GM21447 (cell line): ENCODE results near the gene C16orf86.

Experiments used
- ATAC-seq: cut with Tn5 transposase; IDR thresholded peaks from one replicate; pipeline ENCODE4 v1.9.1; 2021; ENCODE audit not compliant: unreplicated experiment

C16orf86 gene

DNA sequence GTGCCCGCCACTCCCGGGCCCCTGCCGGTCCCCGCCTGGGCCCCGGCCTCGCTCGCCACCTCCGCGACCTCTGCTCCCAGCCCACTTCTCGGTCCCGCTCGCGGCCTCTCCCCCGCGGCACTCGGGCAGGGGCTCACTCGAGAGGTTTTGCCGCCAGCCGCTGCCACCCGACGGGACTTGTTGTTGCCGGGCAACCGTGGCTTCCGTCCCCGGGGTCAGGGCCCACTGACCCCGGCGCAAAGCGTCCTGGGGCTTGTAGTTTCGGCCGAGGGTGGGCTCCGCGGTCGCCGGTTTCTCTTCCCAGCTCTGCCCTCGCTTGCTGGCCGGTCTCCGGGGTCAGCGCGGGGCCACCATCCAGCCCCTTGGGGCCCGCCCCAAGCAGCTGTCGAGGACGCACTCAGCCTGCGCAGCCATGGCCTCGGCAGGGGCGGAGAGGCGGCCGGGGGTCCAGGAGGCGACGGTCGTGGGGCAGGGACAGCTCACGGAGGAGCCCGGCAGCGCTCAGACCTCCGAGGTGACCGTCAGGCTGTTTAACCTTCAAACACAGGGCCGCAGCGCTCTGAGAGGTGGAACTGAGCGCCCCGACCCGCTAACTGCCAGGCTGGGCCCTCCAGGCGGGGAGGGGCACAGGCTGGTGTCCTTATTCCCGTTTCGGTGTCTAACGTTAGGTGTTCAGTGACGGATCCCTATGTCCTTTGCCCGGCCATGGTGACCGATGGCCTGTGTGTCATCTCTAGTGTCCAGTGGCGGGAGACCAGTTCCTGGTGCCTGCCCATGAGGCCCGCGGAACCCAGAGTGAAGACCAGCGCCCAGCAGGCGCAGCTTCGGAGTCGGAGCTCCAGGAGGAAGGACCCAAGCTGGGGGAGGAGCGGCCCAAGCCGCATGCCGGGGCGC is at the start of gene C16orf86, which contains the start of gene ENKD1:
TSS of gene C16orf86 (plus strand) at position 256 of the 894 bp plus-strand sequence. CDS start at position 413, 157 bp downstream.
TSS of gene ENKD1 (minus strand) at position 192 of the 894 bp plus-strand sequence. CDS start 308 bp downstream, outside the sequence.
- no peak for ATAC-seq

DNA sequence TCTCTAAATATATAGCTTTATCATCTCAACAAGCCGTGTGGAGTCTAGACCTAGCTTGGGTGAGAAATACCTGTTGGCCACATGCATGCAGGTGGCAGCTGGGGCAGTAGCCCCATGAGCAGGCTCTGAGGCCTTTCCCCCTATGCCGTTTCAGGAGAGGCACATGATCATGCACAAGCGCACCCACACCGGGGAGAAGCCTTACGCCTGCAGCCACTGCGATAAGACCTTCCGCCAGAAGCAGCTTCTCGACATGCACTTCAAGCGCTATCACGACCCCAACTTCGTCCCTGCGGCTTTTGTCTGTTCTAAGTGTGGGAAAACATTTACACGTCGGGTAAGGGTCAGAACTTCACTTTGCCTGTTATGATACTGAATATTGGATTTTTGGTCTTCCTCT is 38.4 kb upstream of the C16orf86 start:
- no peak for ATAC-seq

- no peak for ATAC-seq
Measured at GRCh38 chr16:67632415-67633172, 34.0 kb upstream of the C16orf86 start.

DNA sequence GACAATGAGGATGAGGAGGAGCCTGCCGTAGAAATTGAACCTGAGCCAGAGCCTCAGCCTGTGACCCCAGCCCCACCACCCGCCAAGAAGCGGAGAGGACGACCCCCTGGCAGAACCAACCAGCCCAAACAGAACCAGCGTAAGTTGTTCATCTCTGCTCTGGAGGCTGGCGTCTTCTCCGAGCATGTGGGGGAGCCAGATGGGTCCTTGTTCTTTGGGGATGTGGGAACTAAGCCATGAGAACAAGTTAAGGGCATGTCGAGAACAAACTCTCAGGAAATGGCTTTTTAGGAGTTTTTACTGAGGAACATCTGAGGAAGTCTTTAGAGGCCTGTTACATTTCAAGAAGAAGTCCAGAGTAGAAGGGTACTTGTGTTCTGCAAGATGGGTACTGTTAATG is 29.9 kb upstream of the C16orf86 start:
- no peak for ATAC-seq

DNA sequence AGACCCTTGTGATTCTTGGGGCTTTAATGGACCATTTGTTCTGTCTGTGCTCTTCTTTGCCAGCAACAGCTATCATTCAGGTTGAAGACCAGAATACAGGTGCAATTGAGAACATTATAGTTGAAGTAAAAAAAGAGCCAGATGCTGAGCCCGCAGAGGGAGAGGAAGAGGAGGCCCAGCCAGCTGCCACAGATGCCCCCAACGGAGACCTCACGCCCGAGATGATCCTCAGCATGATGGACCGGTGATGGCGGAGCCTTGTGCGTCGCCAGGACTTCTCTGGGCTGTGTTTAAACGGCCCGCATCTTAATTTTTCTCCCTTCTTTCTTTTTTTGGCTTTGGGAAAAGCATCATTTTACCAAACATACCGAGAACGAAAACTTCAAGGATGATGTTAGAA is 29.0 kb upstream of the C16orf86 start:
- ATAC-seq: no peak

GRCh38 chr16:67641779-67642708 is 24.6 kb upstream of the C16orf86 start:
- ATAC-seq: no peak

GRCh38 chr16:67644038-67644437 is 22.6 kb upstream of the C16orf86 start:
- ATAC-seq: no peak

DNA sequence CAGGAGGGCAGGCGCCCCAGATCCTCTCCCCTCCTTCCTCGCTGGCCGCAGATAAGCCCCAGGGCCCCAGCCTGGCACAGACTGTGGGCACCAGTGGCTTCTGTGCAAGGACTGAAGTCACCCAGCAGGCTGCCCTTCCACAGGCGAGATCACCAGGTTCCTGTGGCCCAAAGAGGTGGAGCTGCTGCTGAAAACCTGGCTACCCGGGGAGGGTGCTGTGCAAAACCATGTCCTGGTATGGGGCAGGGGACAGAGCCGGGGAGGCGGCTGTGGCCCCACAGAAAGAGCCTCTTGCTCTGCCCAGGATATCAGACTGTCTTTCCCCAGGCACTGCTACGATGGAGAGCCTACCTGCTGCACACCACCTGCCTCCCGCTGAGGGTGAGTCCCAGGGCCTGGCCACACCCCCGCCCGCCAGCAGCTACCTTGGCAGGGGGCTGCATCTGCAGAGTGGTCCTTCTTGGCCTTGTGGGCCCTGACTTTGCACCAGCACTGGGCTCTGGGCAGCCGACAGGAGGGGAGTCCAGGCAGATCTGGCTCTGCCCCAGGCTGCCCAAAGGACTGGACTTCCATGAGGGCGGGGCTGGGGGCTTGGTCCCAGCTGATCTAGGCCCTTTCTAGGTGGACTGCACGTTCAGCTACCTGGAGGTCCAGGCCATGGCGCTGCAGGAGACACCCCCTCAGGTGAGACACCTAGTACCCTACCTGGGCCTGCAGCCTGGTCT is 21.1 kb upstream of the C16orf86 start:
- ATAC-seq: peak; percentile 11

DNA sequence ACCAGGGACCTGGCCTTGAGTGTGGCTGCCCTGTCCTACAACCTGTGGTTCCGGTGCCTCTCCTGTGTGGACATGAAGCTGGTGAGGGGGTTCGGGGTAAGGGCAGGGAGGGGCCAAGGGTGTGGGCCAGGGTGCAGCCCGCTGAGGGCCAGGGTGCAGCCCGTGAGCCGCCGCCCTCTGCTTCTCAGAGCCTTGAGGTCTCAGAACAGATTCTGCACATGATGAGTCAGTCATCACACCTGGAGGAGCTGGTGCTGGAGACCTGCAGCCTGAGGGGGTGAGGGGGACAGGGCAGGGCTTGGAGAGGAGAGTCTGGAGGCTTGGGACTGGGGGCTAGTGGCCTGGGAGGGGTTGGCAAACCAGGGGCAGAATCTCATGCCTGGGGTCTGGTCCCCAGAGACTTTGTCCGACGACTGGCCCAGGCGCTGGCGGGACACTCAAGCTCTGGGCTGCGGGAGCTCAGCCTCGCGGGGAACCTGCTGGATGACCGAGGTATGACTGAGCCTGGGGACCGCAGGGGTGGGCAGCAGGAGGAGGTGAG is 19.4 kb upstream of the C16orf86 start:
- ATAC-seq: no peak

DNA sequence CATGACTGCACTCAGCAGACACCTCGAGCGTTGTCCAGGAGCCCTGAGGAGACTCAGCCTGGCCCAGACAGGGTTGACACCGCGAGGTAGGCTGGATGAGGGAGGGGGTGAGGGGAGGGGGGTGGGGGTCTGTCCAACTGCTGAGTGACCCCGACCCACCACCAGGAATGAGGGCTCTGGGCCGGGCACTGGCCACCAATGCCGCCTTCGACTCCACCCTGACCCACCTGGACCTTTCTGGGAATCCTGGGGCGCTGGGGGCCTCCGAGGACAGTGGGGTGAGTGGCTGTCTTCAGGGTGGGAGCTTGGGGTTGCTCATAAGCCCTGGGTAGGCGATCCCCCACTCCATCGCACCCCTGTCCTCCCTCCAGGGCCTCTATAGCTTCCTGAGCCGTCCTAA is 18.9 kb upstream of the C16orf86 start:
- no peak for ATAC-seq

DNA sequence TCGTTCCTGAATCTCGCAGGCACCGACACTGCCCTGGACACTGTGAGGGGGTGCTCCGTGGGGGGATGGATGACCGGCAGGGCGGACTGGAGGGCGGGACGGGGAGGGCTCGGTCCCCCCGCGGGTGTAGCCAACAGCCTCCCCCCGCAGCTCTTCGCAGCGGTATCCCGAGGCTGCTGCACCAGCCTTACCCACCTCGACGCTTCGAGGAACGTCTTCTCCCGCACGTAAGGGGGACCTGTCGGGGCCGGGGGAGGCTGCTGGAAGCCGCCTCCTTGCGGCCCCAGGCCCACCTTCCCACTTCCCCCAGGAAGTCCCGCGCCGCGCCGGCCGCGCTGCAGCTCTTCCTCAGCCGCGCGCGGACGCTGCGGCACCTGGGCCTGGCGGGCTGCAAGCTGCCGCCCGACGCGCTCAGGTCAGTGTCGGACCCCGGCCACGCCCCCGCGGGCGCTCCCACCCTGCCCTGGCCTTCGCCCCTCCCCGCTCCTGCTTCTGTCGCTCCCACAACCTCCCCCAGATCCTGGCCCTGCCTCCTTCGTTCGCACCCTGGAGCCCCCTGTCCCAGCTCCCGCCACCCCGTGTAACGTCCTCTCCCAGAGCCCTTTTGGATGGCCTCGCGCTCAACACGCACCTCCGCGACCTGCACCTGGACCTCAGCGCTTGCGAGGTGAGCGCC is 18.4 kb upstream of the C16orf86 start:
- ATAC-seq: no peak

- no peak for ATAC-seq
Measured at GRCh38 chr16:67648764-67649407, 17.7 kb upstream of the C16orf86 start.

- no peak for ATAC-seq
Measured at GRCh38 chr16:67649494-67649931, 17.1 kb upstream of the C16orf86 start.

DNA sequence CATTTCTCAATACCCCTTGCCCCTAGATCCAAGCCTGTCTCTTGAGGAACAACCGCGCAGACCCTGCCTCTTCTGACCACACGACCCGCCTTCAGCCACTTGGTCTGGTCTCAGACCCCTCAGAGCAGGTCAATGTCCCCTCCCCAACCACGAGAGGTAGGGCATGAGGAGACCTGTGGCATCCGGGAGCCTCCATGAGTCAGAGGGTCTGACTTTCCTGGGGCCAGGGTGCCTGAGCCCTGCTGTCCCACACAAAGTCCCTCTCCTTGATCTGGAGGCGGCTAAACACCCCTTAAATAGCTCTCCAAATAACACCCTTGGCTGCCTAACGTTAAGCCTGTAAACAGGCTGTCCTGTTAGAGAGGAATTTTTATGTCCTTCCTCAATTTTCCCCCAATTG is 16.6 kb upstream of the C16orf86 start:
- no peak for ATAC-seq

- ATAC-seq: no peak
Measured at GRCh38 chr16:67651039-67651438, 15.6 kb upstream of the C16orf86 start.

GRCh38 chr16:67651847-67652246 is 14.8 kb upstream of the C16orf86 start:
- ATAC-seq: no peak

GRCh38 chr16:67652578-67653127 is 14.0 kb upstream of the C16orf86 start:
- no peak for ATAC-seq

GRCh38 chr16:67653128-67653788 is 13.4 kb upstream of the C16orf86 start:
- ATAC-seq: no peak
